ENCODE results near the gene SYT7. TPM values are rescaled to one million over a fixed set of nuclear protein-coding genes. Genes with fewer than 3 reads are reported as not detected.

SYT7 gene
- total and polyA plus RNA-seq, 10 of the 15 experiments (the other 5 are each of a cell fraction or from before 2014, with no cell fraction given), result not detected

- TF ChIP-seq POLR2AphosphoS2 (IDR thresholded peaks at IDR 0.05; ENCODE audit: low read depth, low read length) (no peak), ZNF384 (IDR thresholded peaks at IDR 0.05; ENCODE audit: borderline replicate concordance, low read depth, low read length) (no peak), RCOR1 (conservative IDR thresholded peaks at IDR 0.05; ENCODE audit: low read depth, low read length) (no peak), RAD51 (IDR thresholded peaks at IDR 0.05) (no peak), KAT2A (conservative IDR thresholded peaks at IDR 0.05; ENCODE audit: control insufficient read depth, low read depth, low read length) (no peak), CHD1 (IDR thresholded peaks at IDR 0.05; ENCODE audit: low read depth, low read length) (no peak), ZNF622 (IDR thresholded peaks at IDR 0.05) (no peak)
- TF ChIP-seq, protein P1, sequence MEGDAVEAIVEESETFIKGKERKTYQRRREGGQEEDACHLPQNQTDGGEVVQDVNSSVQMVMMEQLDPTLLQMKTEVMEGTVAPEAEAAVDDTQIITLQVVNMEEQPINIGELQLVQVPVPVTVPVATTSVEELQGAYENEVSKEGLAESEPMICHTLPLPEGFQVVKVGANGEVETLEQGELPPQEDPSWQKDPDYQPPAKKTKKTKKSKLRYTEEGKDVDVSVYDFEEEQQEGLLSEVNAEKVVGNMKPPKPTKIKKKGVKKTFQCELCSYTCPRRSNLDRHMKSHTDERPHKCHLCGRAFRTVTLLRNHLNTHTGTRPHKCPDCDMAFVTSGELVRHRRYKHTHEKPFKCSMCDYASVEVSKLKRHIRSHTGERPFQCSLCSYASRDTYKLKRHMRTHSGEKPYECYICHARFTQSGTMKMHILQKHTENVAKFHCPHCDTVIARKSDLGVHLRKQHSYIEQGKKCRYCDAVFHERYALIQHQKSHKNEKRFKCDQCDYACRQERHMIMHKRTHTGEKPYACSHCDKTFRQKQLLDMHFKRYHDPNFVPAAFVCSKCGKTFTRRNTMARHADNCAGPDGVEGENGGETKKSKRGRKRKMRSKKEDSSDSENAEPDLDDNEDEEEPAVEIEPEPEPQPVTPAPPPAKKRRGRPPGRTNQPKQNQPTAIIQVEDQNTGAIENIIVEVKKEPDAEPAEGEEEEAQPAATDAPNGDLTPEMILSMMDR (IDR thresholded peaks at IDR 0.05 in 2 of 3, conservative IDR thresholded peaks at IDR 0.05 in 1 of 3; ENCODE audit: control insufficient read depth in 2 of 3, extremely low read depth in 1 of 3, insufficient read depth in 1 of 3, low read depth in 3 of 3, low read length in 3 of 3), result peak; percentile 9 to 38 (median 36); a peak in 3 of 6 replicates
- Histone ChIP-seq H2AFZ (ENCODE audit: control insufficient read depth, low read depth, low read length) (no peak overlapping the region), H3K9ac (ENCODE audit: control insufficient read depth, insufficient read depth, low read length) (no peak overlapping the region), H3K36me3 (ENCODE audit: control insufficient read depth in 2 of 2, insufficient read depth in 2 of 2, low read length in 1 of 2) (no peaks in the 10 kb centered on the region), H3K79me2 (ENCODE audit: control insufficient read depth, insufficient read depth, low read length) (no peaks in the 10 kb centered on the region), H3K4me3 (no peak overlapping the region), H3K4me2 (ENCODE audit: control insufficient read depth, insufficient read depth) (no peak overlapping the region), H4K20me1 (ENCODE audit: control insufficient read depth, insufficient read depth) (no peaks in the 10 kb centered on the region), H3K9me3 (replicated peaks; ENCODE audit: control insufficient read depth, insufficient read depth, low read length) (no peaks in the 10 kb centered on the region; the same call in 2 of the 3 replicates), H3K27ac (ENCODE audit: control insufficient read depth, insufficient read depth) (no peak overlapping the region), H3K27me3 (replicated peaks in 1 of 2; ENCODE audit: control insufficient read depth in 2 of 2, insufficient read depth in 2 of 2, low read length in 1 of 2) (no peaks in the 10 kb centered on the region; a peak in 3 of 4 replicates), H3K4me1 (ENCODE audit: control insufficient read depth, insufficient read depth, low read length) (no peaks in the 10 kb centered on the region)
- RAD21 ChIA-PET (ENCODE audit: unreplicated experiment), result no interaction called here
- intact Hi-C loops (cut with micrococcal nuclease; ENCODE audit: unreplicated experiment) (no loop called here), in situ Hi-C loops (cut with MboI) (no loop called here)
- BruUV-seq (replicated peaks), result no TSS peak
- SMC1A ChIA-PET (ENCODE audit: uncharacterized antibody, unreplicated experiment), result no interaction called here
- ATAC-seq (no peak), FAIRE-seq (no peak), DNase-seq (ENCODE audit: low read depth, low spot score) (no peak)
- 69% methylated on average over 7 of the region's 7 CpGs for WGBS (ENCODE audit: insufficient coverage, insufficient replicate concordance, low lambda C conversion rate, missing lambda C conversion rate)
- CTCF ChIA-PET, result interaction anchor here (0.7 kb wide), 1 partner anchor 1067 kb away, joined by 3 read pairs; the partner anchor contains the start of gene EML3
- POLR2A ChIA-PET, result no interaction called here
Observed at GRCh38 chr11:61545341-61545740, 35.5 kb downstream of the SYT7 start.

Measured in GM12878 (cell line).